ENCODE measurements around the gene LRRC2. TPM values are rescaled to one million over a fixed set of nuclear protein-coding genes. Genes with fewer than 3 reads are reported as not detected.
"Not testable (repeated sequence)": the region's sequence is repeated elsewhere in the genome, so short reads cannot be mapped to it uniquely, and the experiment has no call there.

Gene LRRC2
- total RNA-seq, 1 donor from 2014 or later, result not detected

DNA sequence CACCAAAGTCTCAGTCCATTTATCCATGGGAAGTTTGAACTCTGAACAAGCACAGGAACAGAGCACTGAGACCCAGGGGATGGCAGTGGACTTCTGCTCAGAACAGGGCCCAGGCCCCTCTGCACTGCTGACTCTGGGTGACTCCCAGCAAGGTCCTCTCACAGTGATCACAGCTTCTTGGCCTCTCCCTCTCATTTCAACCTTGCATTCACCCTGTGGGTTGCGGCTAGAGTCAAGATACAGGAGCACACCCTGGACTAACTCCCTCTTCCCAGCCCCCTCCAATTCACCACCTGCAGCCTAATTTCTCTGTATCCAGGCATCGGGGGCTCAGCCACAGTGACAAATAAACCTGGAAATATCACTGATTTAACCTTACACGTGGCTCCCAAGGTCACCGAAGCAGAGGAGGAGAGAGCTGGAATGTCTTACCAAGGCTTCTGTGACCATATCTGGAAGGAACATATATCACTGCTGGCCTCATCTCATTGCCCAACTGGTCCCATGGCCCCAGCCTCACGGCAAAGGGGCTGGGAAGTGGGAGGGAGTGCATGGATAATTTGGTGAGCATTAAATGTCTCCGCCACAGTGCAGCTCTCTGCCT is 67.1 kb downstream of the LRRC2 start:
- Histone ChIP-seq H3K27ac (no peak overlapping the region), H3K36me3 (no peaks in the 10 kb centered on the region)
- no peak for TF ChIP-seq CTCF (IDR thresholded peaks at IDR 0.05)

DNA sequence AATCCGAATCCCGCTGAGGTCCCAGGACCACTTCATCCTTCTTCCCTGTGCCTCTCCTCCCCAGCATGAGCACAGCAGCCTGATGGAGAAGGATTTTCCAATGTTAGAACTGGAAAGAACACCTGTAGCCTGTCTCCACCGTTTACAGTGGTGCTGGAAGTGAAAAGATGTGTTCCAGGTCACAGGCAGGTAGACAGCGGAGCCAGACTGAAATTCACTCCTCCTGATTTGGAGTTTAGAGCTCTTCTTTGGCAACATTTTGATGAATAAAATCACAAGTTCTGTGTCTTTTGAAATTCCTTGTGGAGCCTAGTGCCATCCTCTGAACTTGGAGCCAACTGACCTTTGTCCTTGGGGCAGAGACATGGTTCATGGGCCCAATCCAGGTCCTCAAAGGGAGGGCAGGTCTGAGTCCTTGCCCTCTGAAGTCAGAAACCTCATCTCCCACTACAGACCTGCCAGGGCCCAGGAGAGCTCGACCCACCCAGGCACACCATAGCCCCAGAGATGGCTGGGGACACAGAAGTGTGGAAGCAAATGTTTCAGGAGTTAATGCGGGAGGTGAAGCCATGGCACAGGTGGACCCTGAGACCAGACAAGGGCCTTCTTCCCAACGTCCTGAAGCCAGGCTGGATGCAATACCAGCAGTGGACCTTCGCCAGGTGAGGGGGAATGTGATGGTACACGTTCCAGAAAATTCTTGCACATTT is 68.4 kb downstream of the LRRC2 start, which contains the start of gene RTP3:
Gene RTP3 (plus strand): TSS at position 421 of the 710 bp plus-strand sequence. CDS start 87 bp downstream, at position 508.
- DNase-seq (ENCODE audit: low spot score in 2 of 2), result no peak
- intact Hi-C loops (cut with DNase I), result no loop called here
- Histone ChIP-seq H3K4me1 (no peaks in the 10 kb centered on the region), H3K9me3 (no peaks in the 10 kb centered on the region), H3K4me3 (no peak within 1 kb of the TSS), H3K27me3 (no peaks in the 10 kb centered on the region), H3K36me3 (no peaks in the 10 kb centered on the region), H3K27ac (no peak within 1 kb of the TSS)
- TF ChIP-seq CTCF (IDR thresholded peaks at IDR 0.05), result no peak

More for the DNA sequence above, 67.1 kb downstream of the LRRC2 start:
- intact Hi-C loops (cut with DNase I), result no loop called here
- H3K9me3 ChIP-seq, result no peaks in the 10 kb centered on the region
- H3K4me1 ChIP-seq, result no peaks in the 10 kb centered on the region
- DNase-seq (ENCODE audit: low spot score in 2 of 2), result no peak
- no peaks in the 10 kb centered on the region for H3K27me3 ChIP-seq
- H3K4me3 ChIP-seq, result no peak overlapping the region

- Histone ChIP-seq H3K4me3 (no peak overlapping the region), H3K4me1 (no peaks in the 10 kb centered on the region), H3K27ac (no peak overlapping the region), H3K9me3 (no peaks in the 10 kb centered on the region), H3K27me3 (no peaks in the 10 kb centered on the region), H3K36me3 (no peaks in the 10 kb centered on the region)
- no peak for DNase-seq (ENCODE audit: low spot score in 2 of 2)
- intact Hi-C loops (cut with DNase I), result no loop called here
- peak in 1 of 3 experiments; percentile 11 for TF ChIP-seq CTCF (IDR thresholded peaks at IDR 0.05)
Observed at GRCh38 chr3:46496746-46497555, 69.2 kb downstream of the LRRC2 start.

DNA sequence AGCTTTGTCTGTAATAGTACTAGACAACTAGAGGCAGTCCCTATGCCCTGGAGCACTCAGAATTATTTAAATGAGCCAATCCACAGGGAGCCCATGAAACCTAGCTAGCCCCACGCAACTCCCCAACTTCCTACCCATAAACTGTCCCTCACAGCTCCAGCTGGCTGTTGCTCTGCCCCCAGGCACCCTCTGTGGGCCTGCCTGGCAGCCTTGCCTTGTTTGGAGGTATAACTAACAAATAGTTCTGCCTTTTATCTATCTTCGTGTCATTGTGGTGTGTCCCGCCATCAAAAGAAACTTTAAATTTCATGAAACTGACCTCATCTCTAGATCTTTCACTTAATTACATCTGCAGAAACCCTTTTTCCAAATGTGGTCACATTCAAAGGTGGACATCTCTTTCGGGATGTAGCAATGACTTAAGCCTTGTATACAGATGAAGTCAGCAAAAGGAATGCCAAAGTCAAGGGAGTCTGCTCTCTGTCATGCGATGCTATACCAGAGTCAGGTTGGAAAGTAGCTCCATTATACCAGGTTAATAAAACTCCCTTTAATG is 70.1 kb downstream of the LRRC2 start:
- intact Hi-C loops (cut with DNase I), result no loop called here
- Histone ChIP-seq H3K36me3 (no peaks in the 10 kb centered on the region), H3K27ac (no peak overlapping the region), H3K4me3 (no peak overlapping the region), H3K27me3 (no peaks in the 10 kb centered on the region), H3K9me3 (no peaks in the 10 kb centered on the region), H3K4me1 (no peaks in the 10 kb centered on the region)
- DNase-seq (ENCODE audit: low spot score in 2 of 2), result no peak
- TF ChIP-seq CTCF (IDR thresholded peaks at IDR 0.05), result no peak

GRCh38 chr3:46494491-46494890 is 71.6 kb downstream of the LRRC2 start:
- H3K4me1 ChIP-seq; intact Hi-C loops (cut with DNase I); DNase-seq (ENCODE audit: low spot score in 2 of 2): not testable (repeated sequence)

More at GRCh38 chr3:46494491-46494890, 71.6 kb downstream of the LRRC2 start:
- not testable (repeated sequence) for H3K4me3 ChIP-seq, H3K27ac ChIP-seq, H3K27me3 ChIP-seq, H3K9me3 ChIP-seq, H3K36me3 ChIP-seq

Measured in ascending aorta (tissue), 2 donors.